Type B pancreatic cell (in vitro differentiated cells): ENCODE data around the gene ZFPM1. TPM values are rescaled to one million over a fixed set of nuclear protein-coding genes. Genes with fewer than 3 reads are reported as not detected.

Source experiments
- DNase-seq: peaks from one replicate; pipeline ENCODE4 v3.0.0; 2021; ENCODE audit warnings: mixed read lengths; ENCODE audit not compliant: unreplicated experiment; ENCODE audit errors: extremely low spot score
- H3K27ac Mint-ChIP-seq: 2 replicates; pipeline ENCODE4 v1.8.0; 2021; ENCODE audit warnings: mild to moderate bottlenecking, mixed read lengths
- H3K27me3 Mint-ChIP-seq: 2 replicates; pipeline ENCODE4 v1.8.0; 2021; ENCODE audit warnings: mixed read lengths
- H3K36me3 Mint-ChIP-seq: 2 replicates; pipeline ENCODE4 v1.8.0; 2021; ENCODE audit warnings: mixed read lengths
- H3K4me1 Mint-ChIP-seq: one replicate; pipeline ENCODE4 v1.8.0; 2021; ENCODE audit warnings: mixed read lengths; ENCODE audit not compliant: unreplicated experiment
- H3K4me3 Mint-ChIP-seq: 2 replicates; pipeline ENCODE4 v1.8.0; 2021; ENCODE audit warnings: mild to moderate bottlenecking, mixed read lengths
- H3K9me3 Mint-ChIP-seq: 2 replicates; pipeline ENCODE4 v1.8.0; 2021; ENCODE audit warnings: mixed read lengths
- CTCF ChIP-seq: fragments of 200-600 bp; sonication (generic); conservative IDR thresholded peaks from 2 replicates; pipeline ENCODE4 v1.5.0; 2021; ENCODE audit warnings: antibody characterized with exemption, mild to moderate bottlenecking
- total RNA-seq: library from RNA; stranded (reverse); gene quantifications from 2 replicates; pipeline ENCODE4 v1.2.1, GENCODE V29; 2021; ENCODE audit warnings: low replicate concordance

ZFPM1 gene
- total RNA-seq, 1 donor from 2014 or later = 24.0 TPM

GRCh38 chr16:88526008-88526905 is 73.2 kb downstream of the ZFPM1 start:
- no peak overlapping the region for H3K27ac Mint-ChIP-seq
- H3K36me3 Mint-ChIP-seq = no peaks in the 10 kb centered on the region
- no peak for TF ChIP-seq CTCF
- no peaks in the 10 kb centered on the region for H3K27me3 Mint-ChIP-seq
- H3K4me1 Mint-ChIP-seq = peaks cover 13% of the 10 kb centered on the region
- DNase-seq = no peak
- H3K4me3 Mint-ChIP-seq = no peak overlapping the region
- H3K9me3 Mint-ChIP-seq = no peaks in the 10 kb centered on the region

GRCh38 chr16:88526906-88527185 is 73.8 kb downstream of the ZFPM1 start:
- Mint-ChIP-seq H3K9me3 (no peaks in the 10 kb centered on the region), H3K36me3 (no peaks in the 10 kb centered on the region), H3K27ac (no peak overlapping the region), H3K4me3 (no peak overlapping the region), H3K27me3 (no peaks in the 10 kb centered on the region), H3K4me1 (peaks cover 13% of the 10 kb centered on the region)
- DNase-seq = no peak
- TF ChIP-seq CTCF = no peak

- Mint-ChIP-seq H3K27me3 (no peaks in the 10 kb centered on the region), H3K4me1 (peaks cover 13% of the 10 kb centered on the region), H3K36me3 (no peaks in the 10 kb centered on the region), H3K27ac (no peak overlapping the region), H3K4me3 (no peak overlapping the region), H3K9me3 (no peaks in the 10 kb centered on the region)
- peak; percentile 94 for TF ChIP-seq CTCF
- peak; percentile 85 for DNase-seq
Observed at GRCh38 chr16:88527186-88527936, 74.3 kb downstream of the ZFPM1 start.

- Mint-ChIP-seq H3K27ac (peak overlapping the region; percentile 64), H3K4me1 (peaks cover 13% of the 10 kb centered on the region), H3K9me3 (no peaks in the 10 kb centered on the region), H3K4me3 (no peak overlapping the region), H3K27me3 (no peaks in the 10 kb centered on the region), H3K36me3 (no peaks in the 10 kb centered on the region)
- no peak for DNase-seq
- TF ChIP-seq CTCF = no peak
Observed at GRCh38 chr16:88527937-88528743, 75.1 kb downstream of the ZFPM1 start.

- no peak for TF ChIP-seq CTCF
- Mint-ChIP-seq H3K9me3 (no peaks in the 10 kb centered on the region), H3K27ac (peak overlapping the region; percentile 64), H3K36me3 (no peaks in the 10 kb centered on the region), H3K4me1 (peaks cover 13% of the 10 kb centered on the region), H3K27me3 (no peaks in the 10 kb centered on the region), H3K4me3 (no peak overlapping the region)
- no peak for DNase-seq
Observed at GRCh38 chr16:88528902-88529318, 75.8 kb downstream of the ZFPM1 start.
